HG03442 (cell line): ENCODE data around the gene SNRK.

Source experiments
- ATAC-seq: cut with Tn5 transposase; IDR thresholded peaks from one replicate; pipeline ENCODE4 v1.9.1; 2021; ENCODE audit warnings: mild to moderate bottlenecking, moderate library complexity; ENCODE audit not compliant: unreplicated experiment

SNRK gene

GRCh38 chr3:43286115-43286840 is at the start of gene SNRK:
Gene SNRK (plus strand): TSS chr3:43286540. CDS start chr3:43303204, 16,664 bp downstream.
- ATAC-seq = peak; percentile 88

GRCh38 chr3:43238801-43239200 is 47.5 kb upstream of the SNRK start:
- no peak for ATAC-seq

- no peak for ATAC-seq
Measured at GRCh38 chr3:43239755-43240154, 46.6 kb upstream of the SNRK start.

GRCh38 chr3:43243590-43244587 is 42.5 kb upstream of the SNRK start:
- no peak for ATAC-seq

- no peak for ATAC-seq
Measured at GRCh38 chr3:43244694-43245093, 41.6 kb upstream of the SNRK start.

GRCh38 chr3:43246976-43247375 is 39.4 kb upstream of the SNRK start:
- no peak for ATAC-seq

GRCh38 chr3:43247561-43248184 is 38.7 kb upstream of the SNRK start:
- no peak for ATAC-seq

- no peak for ATAC-seq
Measured at GRCh38 chr3:43248185-43248583, 38.2 kb upstream of the SNRK start.

- ATAC-seq = no peak
Measured at GRCh38 chr3:43248973-43249372, 37.4 kb upstream of the SNRK start.

- no peak for ATAC-seq
Measured at GRCh38 chr3:43249405-43249804, 36.9 kb upstream of the SNRK start.

- no peak for ATAC-seq
Measured at GRCh38 chr3:43253294-43253693, 33.0 kb upstream of the SNRK start.

GRCh38 chr3:43254125-43254524 is 32.2 kb upstream of the SNRK start:
- ATAC-seq = no peak

GRCh38 chr3:43255662-43256061 is 30.7 kb upstream of the SNRK start:
- ATAC-seq = no peak

GRCh38 chr3:43256714-43257461 is 29.5 kb upstream of the SNRK start:
- ATAC-seq = no peak

- ATAC-seq = no peak
Measured at GRCh38 chr3:43257850-43258249, 28.5 kb upstream of the SNRK start.

GRCh38 chr3:43259626-43260025 is 26.7 kb upstream of the SNRK start:
- no peak for ATAC-seq

- no peak for ATAC-seq
Measured at GRCh38 chr3:43260412-43260811, 25.9 kb upstream of the SNRK start.

GRCh38 chr3:43262194-43262593 is 24.1 kb upstream of the SNRK start:
- ATAC-seq = no peak

GRCh38 chr3:43266451-43266850 is 19.9 kb upstream of the SNRK start:
- ATAC-seq = no peak

- ATAC-seq = no peak
Measured at GRCh38 chr3:43266995-43267394, 19.3 kb upstream of the SNRK start.

- ATAC-seq = no peak
Measured at GRCh38 chr3:43268636-43269035, 17.7 kb upstream of the SNRK start.
